GM12865 (cell line): ENCODE measurements around the gene FAM43A.

Source experiments
- DNase-seq: peaks from one replicate; pipeline ENCODE4 v3.0.0; 2010; ENCODE audit warnings: low read depth
- H3K4me3 ChIP-seq: 2 replicates; pipeline ENCODE4 v1.5.1; 2011; ENCODE audit warnings: mild to moderate bottlenecking, low read depth, low read length, control low read depth
- CTCF ChIP-seq: IDR thresholded peaks from 2 replicates; pipeline ENCODE4 v1.5.1; 2011; ENCODE audit warnings: low read length, control low read depth, low read depth, inconsistent platforms; ENCODE audit not compliant: insufficient read depth; ENCODE audit errors: missing control alignments

Gene FAM43A

GRCh38 chr3:194714564-194714963 is 28.9 kb downstream of the FAM43A start:
- no peak for DNase-seq
- no peak for TF ChIP-seq CTCF
- H3K4me3 ChIP-seq, result no peak overlapping the region

GRCh38 chr3:194715022-194715800 is 29.5 kb downstream of the FAM43A start:
- TF ChIP-seq CTCF, result no peak
- no peak for DNase-seq
- no peak overlapping the region for H3K4me3 ChIP-seq

- H3K4me3 ChIP-seq, result no peak overlapping the region
- no peak for TF ChIP-seq CTCF
- no peak for DNase-seq
Observed at GRCh38 chr3:194718079-194718478, 32.4 kb downstream of the FAM43A start.

- H3K4me3 ChIP-seq, result no peak overlapping the region
- no peak for DNase-seq
- TF ChIP-seq CTCF, result no peak
Observed at GRCh38 chr3:194720048-194720447, 34.4 kb downstream of the FAM43A start.

- TF ChIP-seq CTCF, result no peak
- no peak overlapping the region for H3K4me3 ChIP-seq
- no peak for DNase-seq
Observed at GRCh38 chr3:194723846-194724618, 38.3 kb downstream of the FAM43A start.

- DNase-seq, result no peak
- no peak overlapping the region for H3K4me3 ChIP-seq
- no peak for TF ChIP-seq CTCF
Observed at GRCh38 chr3:194725346-194725745, 39.7 kb downstream of the FAM43A start.
